Kidney capillary endothelial cell (primary cell): ENCODE results near the gene SPON1.
"Not testable (repeated sequence)": the region's sequence is repeated elsewhere in the genome, so short reads cannot be mapped to it uniquely, and the experiment has no call there.

Source experiments
- DNase-seq: peaks from one replicate; pipeline ENCODE4 v3.0.0-alpha.2; 2018; ENCODE audit warnings: low spot score

SPON1 gene

GRCh38 chr11:14248580-14248981 lies 286.1 kb downstream of the SPON1 start:
- no peak for DNase-seq

- peak; percentile 68 for DNase-seq
These were observed 286.8 kb downstream of the SPON1 start for GRCh38 chr11:14249121-14249963.

GRCh38 chr11:14251754-14252153 lies 289.2 kb downstream of the SPON1 start:
- DNase-seq: no peak

- not testable (repeated sequence) for DNase-seq
These were observed 290.0 kb downstream of the SPON1 start for GRCh38 chr11:14252501-14252900.

- DNase-seq: no peak
These were observed 290.9 kb downstream of the SPON1 start for GRCh38 chr11:14253421-14253820.

GRCh38 chr11:14253840-14254239 lies 291.3 kb downstream of the SPON1 start:
- DNase-seq: no peak

- no peak for DNase-seq
These were observed 292.2 kb downstream of the SPON1 start for GRCh38 chr11:14254533-14255237.

- no peak for DNase-seq
These were observed 292.7 kb downstream of the SPON1 start for GRCh38 chr11:14255238-14255534.

GRCh38 chr11:14258221-14258935 lies 295.9 kb downstream of the SPON1 start:
- peak; percentile 50 for DNase-seq

GRCh38 chr11:14259186-14259784 lies 296.8 kb downstream of the SPON1 start:
- DNase-seq: no peak

- no peak for DNase-seq
These were observed 297.4 kb downstream of the SPON1 start for GRCh38 chr11:14259878-14260277.

GRCh38 chr11:14261066-14261465 lies 298.5 kb downstream of the SPON1 start:
- DNase-seq: no peak

- no peak for DNase-seq
These were observed 299.8 kb downstream of the SPON1 start for GRCh38 chr11:14262271-14262846.

- DNase-seq: no peak
These were observed 302.4 kb downstream of the SPON1 start for GRCh38 chr11:14264966-14265365.

- DNase-seq: no peak
These were observed 304.1 kb downstream of the SPON1 start for GRCh38 chr11:14266622-14267021.

- DNase-seq: no peak
These were observed 305.5 kb downstream of the SPON1 start for GRCh38 chr11:14267861-14268635.

- no peak for DNase-seq
These were observed 307.4 kb downstream of the SPON1 start for GRCh38 chr11:14269692-14270573.

- no peak for DNase-seq
These were observed 308.4 kb downstream of the SPON1 start for GRCh38 chr11:14270690-14271542.

- no peak for DNase-seq
These were observed 311.4 kb downstream of the SPON1 start for GRCh38 chr11:14273895-14274294.
